K562 treated with DMSO at 1 percent for 4 hours (cell line): ENCODE results near the gene PALMD. TPM values are rescaled to one million over a fixed set of nuclear protein-coding genes. Genes with fewer than 3 reads are reported as not detected.

Experiments used
- total RNA-seq: library from RNA; unstranded; fragments of 300-600 nt; gene quantifications from 2 replicates; pipeline ENCODE4 v1.2.3, GENCODE V29; 2022; ENCODE audit not compliant: insufficient read depth

Gene PALMD, protein sequence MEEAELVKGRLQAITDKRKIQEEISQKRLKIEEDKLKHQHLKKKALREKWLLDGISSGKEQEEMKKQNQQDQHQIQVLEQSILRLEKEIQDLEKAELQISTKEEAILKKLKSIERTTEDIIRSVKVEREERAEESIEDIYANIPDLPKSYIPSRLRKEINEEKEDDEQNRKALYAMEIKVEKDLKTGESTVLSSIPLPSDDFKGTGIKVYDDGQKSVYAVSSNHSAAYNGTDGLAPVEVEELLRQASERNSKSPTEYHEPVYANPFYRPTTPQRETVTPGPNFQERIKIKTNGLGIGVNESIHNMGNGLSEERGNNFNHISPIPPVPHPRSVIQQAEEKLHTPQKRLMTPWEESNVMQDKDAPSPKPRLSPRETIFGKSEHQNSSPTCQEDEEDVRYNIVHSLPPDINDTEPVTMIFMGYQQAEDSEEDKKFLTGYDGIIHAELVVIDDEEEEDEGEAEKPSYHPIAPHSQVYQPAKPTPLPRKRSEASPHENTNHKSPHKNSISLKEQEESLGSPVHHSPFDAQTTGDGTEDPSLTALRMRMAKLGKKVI
- 2.9 and 3.9 TPM in 2 replicates for total RNA-seq

DNA sequence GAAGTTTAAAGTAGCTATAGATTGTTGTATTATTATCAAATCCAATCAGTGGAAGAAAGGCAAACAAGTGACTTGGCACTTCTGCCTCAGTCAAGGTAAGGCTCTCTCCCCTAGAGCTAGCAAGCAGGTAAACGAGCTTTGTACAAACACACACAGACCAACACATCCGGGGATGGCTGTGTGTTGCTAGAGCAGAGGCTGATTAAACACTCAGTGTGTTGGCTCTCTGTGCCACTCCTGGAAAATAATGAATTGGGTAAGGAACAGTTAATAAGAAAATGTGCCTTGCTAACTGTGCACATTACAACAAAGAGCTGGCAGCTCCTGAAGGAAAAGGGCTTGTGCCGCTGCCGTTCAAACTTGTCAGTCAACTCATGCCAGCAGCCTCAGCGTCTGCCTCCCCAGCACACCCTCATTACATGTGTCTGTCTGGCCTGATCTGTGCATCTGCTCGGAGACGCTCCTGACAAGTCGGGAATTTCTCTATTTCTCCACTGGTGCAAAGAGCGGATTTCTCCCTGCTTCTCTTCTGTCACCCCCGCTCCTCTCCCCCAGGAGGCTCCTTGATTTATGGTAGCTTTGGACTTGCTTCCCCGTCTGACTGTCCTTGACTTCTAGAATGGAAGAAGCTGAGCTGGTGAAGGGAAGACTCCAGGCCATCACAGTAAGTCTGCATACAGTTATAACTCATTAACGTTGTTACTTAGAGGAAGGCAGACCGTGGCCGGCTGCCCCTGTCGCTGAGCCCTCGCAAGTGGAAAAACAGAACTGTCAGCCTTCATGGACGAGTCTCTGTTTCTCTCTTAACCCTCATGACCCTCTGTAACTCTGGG is at the start of gene PALMD:
PALMD (plus strand) TSS at position 415 of the 833 bp plus-strand sequence; CDS start at position 620, 205 bp downstream.

Other genes with a start within 250 kb of the PALMD start
- gene FRRS1, start 120.5 kb downstream of the PALMD start, total RNA-seq = 13.9 and 23.8 TPM in 2 replicates
- gene AGL, start 204.2 kb downstream of the PALMD start, total RNA-seq = 9.0 and 10.4 TPM in 2 replicates